Calu3 (cell line): ENCODE measurements around the gene MYH16. TPM values are rescaled to one million over a fixed set of nuclear protein-coding genes. Genes with fewer than 3 reads are reported as not detected.

Source experiments
- BruUV-seq: library from RNA; stranded (reverse); fragments of 400-500 nt; replicated peaks from 2 replicates; lab custom pipeline; 2021; lab: Mats Ljungman, UMichigan
- CTCF ChIA-PET: fragments of 300-600 bp; sonication (Branson Sonifier 250); formaldehyde crosslinking; loops from one replicate; lab custom pipeline; 2022; ENCODE audit warnings: antibody characterized with exemption; lab: Charles Lee
- DNase-seq: peaks from one replicate; pipeline ENCODE4 v3.0.0; 2022
- H3K27ac Mint-ChIP-seq: one replicate; pipeline ENCODE4 v1.8.0; 2022; ENCODE audit warnings: mixed read lengths; ENCODE audit not compliant: unreplicated experiment
- H3K27me3 Mint-ChIP-seq: one replicate; pipeline ENCODE4 v1.8.0; 2022; ENCODE audit warnings: mixed read lengths; ENCODE audit not compliant: unreplicated experiment
- H3K36me3 Mint-ChIP-seq: one replicate; pipeline ENCODE4 v1.8.0; 2022; ENCODE audit warnings: mild to moderate bottlenecking, moderate library complexity, mixed read lengths; ENCODE audit not compliant: insufficient read depth, unreplicated experiment
- H3K4me1 Mint-ChIP-seq: one replicate; pipeline ENCODE4 v1.8.0; 2022; ENCODE audit warnings: mild to moderate bottlenecking, low read depth, mixed read lengths; ENCODE audit not compliant: unreplicated experiment
- H3K4me3 Mint-ChIP-seq: one replicate; pipeline ENCODE4 v1.8.0; 2022; ENCODE audit warnings: mild to moderate bottlenecking, low read depth, moderate library complexity, mixed read lengths; ENCODE audit not compliant: unreplicated experiment
- H3K9me3 Mint-ChIP-seq: one replicate; pipeline ENCODE4 v1.8.0; 2022; ENCODE audit warnings: low read depth, mixed read lengths; ENCODE audit not compliant: unreplicated experiment
- intact Hi-C: fragments of 100-400 bp; cut with micrococcal nuclease; formaldehyde crosslinking; loops from one replicate; pipeline ENCODE4 v1.10.0; 2022; ENCODE audit not compliant: unreplicated experiment
- total RNA-seq: library from RNA; stranded (reverse); gene quantifications from 2 replicates; pipeline ENCODE4 v1.2.3, GENCODE V29; 2022
- TF ChIP-seq, protein P1 (sequence below): fragments of 200-600 bp; IDR thresholded peaks from one replicate; pipeline ENCODE4 v1.8.0; 2022; ENCODE audit warnings: antibody characterized with exemption; ENCODE audit not compliant: unreplicated experiment

Gene MYH16
- total RNA-seq, 1 experiment from 2014 or later, result 0.97 TPM

DNA sequence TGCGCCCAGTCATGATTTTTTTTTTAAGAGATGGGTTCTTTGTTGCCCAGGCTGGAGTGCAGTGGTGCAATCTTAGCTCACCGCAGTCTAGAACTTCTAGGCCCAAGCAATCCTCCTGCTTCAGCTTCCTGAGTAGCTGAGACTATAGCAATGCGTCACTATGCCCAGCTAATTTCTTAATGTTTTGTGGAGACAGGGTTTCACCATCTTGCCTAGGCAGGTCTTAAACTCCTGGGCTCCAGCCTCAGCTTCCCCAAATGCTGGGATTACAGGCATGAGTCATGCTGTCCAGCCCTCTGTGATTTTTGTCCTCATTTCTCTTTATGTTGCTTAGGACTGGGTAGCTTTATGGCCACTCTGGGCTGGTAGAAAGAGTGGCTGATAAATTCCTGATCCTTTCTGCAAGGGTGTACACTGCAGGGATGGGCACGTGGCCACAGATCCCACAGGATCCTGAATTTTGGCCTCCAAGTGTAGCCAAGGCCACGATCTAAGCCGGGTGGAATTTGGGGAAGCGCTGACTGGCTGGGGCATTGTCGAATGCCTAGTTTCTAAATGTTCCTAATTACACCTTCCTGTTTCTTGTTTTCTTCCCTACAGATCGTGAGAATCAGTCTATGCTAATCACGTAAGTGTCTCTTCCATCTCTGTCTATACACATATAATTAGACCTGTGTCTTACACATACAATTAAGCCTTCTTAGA is 24.1 kb upstream of the MYH16 start:
- Mint-ChIP-seq H3K9me3 (no peaks in the 10 kb centered on the region), H3K27me3 (no peaks in the 10 kb centered on the region), H3K4me1 (no peaks in the 10 kb centered on the region), H3K36me3 (no peaks in the 10 kb centered on the region), H3K27ac (no peak overlapping the region), H3K4me3 (no peak overlapping the region)
- BruUV-seq, result no TSS peak
- TF ChIP-seq, protein P1, sequence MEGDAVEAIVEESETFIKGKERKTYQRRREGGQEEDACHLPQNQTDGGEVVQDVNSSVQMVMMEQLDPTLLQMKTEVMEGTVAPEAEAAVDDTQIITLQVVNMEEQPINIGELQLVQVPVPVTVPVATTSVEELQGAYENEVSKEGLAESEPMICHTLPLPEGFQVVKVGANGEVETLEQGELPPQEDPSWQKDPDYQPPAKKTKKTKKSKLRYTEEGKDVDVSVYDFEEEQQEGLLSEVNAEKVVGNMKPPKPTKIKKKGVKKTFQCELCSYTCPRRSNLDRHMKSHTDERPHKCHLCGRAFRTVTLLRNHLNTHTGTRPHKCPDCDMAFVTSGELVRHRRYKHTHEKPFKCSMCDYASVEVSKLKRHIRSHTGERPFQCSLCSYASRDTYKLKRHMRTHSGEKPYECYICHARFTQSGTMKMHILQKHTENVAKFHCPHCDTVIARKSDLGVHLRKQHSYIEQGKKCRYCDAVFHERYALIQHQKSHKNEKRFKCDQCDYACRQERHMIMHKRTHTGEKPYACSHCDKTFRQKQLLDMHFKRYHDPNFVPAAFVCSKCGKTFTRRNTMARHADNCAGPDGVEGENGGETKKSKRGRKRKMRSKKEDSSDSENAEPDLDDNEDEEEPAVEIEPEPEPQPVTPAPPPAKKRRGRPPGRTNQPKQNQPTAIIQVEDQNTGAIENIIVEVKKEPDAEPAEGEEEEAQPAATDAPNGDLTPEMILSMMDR, result no peak
- no peak for DNase-seq
- CTCF ChIA-PET, result no interaction called here
- intact Hi-C loops, result no loop called here

DNA sequence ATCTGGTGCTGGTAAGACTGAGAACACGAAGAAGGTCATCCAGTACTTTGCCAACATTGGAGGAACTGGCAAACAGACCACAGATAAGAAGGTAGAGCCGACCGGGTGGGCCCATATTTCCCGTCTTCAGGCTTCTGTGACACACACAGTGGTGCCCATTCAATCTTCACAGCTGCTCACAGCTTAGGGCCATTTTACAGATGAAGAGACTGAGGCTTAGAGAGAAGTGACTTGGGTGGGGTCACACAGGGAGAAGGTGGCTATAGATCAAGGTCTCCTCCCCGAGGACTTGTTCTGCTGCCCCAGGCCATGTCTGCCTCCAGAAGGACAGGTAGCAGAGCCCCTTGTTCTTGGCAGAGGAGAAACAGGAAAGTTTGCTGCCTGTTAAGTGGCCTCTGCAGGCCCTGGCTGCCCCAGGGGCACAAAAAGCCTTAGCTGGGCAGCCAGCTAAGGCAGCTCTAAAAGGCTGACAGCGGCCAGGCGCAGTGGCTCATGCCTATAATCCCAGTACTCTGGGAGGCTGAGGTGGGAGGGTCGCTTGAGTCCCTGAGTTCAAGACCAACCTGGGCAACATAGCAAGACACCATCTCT is 22.6 kb upstream of the MYH16 start:
- CTCF ChIA-PET, result no interaction called here

DNA sequence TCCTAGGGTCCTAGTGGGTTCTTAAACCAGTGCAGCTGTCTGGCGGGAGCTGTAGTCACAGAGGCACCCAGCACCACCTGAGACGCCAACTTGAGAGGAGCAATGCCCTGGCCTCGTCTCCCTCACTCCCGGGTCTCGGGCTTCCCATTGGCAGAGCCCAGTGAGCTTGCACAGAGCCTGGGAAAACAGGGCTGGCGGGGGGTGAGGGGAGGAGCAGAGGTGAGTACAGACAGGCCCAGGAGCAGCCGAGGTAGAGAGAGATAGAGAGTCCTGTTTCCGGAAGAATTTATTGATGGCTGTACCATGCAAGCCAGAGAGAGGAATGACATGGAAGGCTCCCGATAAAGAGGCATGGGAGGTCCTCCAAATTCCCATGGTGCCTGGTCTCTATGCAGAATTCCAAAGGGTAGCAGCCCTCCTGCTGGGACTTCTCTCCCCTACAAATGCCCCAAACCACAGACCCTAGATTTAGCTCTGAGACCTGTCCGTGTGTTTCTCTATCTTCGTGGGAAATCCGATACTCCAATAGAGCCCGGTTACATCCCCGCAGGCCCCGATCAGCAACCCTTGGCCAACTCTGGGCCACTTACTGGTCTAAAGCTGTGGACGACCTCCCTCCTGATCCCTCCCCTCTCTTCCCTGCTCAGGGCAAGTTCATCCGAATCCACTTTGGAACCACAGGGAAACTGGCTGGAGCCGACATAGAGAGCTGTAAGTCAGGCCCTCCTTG is 20.3 kb upstream of the MYH16 start:
- TF ChIP-seq, protein P1, result no peak
- no peaks in the 10 kb centered on the region for H3K4me1 Mint-ChIP-seq
- H3K27me3 Mint-ChIP-seq, result no peaks in the 10 kb centered on the region
- no peak overlapping the region for H3K27ac Mint-ChIP-seq
- H3K9me3 Mint-ChIP-seq, result no peaks in the 10 kb centered on the region
- CTCF ChIA-PET, result no interaction called here
- DNase-seq, result no peak
- BruUV-seq, result no TSS peak
- H3K36me3 Mint-ChIP-seq, result no peaks in the 10 kb centered on the region
- H3K4me3 Mint-ChIP-seq, result no peak overlapping the region
- intact Hi-C loops, result no loop called here

More for the DNA sequence above, 22.6 kb upstream of the MYH16 start:
- no peaks in the 10 kb centered on the region for H3K36me3 Mint-ChIP-seq
- intact Hi-C loops, result no loop called here
- no peaks in the 10 kb centered on the region for H3K27me3 Mint-ChIP-seq
- TF ChIP-seq, protein P1, result no peak
- no peak overlapping the region for H3K4me3 Mint-ChIP-seq
- no TSS peak for BruUV-seq
- DNase-seq, result no peak
- no peaks in the 10 kb centered on the region for H3K9me3 Mint-ChIP-seq
- H3K4me1 Mint-ChIP-seq, result no peaks in the 10 kb centered on the region
- no peak overlapping the region for H3K27ac Mint-ChIP-seq

DNA sequence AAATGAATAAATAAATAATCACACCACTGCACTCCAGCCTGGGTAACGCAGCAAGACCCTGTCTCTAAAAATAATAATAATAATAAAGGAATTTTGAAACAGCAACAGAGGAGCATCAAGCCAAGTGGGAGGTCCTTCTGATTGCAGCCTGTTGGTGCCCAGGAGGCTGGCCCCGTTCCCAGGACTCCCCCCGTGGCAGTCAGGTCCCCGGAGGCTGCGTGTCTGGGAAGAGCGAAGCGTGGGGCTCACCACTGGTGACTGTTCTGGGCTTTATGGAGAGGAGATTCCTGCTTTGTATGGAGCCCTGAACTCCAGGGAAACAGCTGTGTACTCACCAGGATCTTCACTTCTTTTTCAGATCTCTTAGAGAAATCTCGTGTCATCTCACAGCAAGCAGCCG is 19.3 kb upstream of the MYH16 start:
- no peak overlapping the region for H3K4me3 Mint-ChIP-seq
- no TSS peak for BruUV-seq
- H3K27ac Mint-ChIP-seq, result no peak overlapping the region
- TF ChIP-seq, protein P1, result no peak
- no peaks in the 10 kb centered on the region for H3K4me1 Mint-ChIP-seq
- no peaks in the 10 kb centered on the region for H3K9me3 Mint-ChIP-seq
- intact Hi-C loops, result no loop called here
- DNase-seq, result no peak
- H3K27me3 Mint-ChIP-seq, result no peaks in the 10 kb centered on the region
- H3K36me3 Mint-ChIP-seq, result no peaks in the 10 kb centered on the region
- CTCF ChIA-PET, result no interaction called here
